Transverse colon (tissue), 4 donors: ENCODE results near the gene ZIC4. TPM values are rescaled to one million over a fixed set of nuclear protein-coding genes. Genes with fewer than 3 reads are reported as not detected.
A peak's percentile ranks its signal among the peaks of the same experiment; 100 is the strongest.

ENCODE experiments used
- DNase-seq: peaks from one replicate; pipeline ENCODE4 v3.0.0-alpha.2; 2019
- H3K27ac ChIP-seq, 4 donors: fragments of 200-600 bp; sonication (generic); 2 replicates each; pipeline ENCODE4 v1.5.1; 2016 to 2018; ENCODE audit warnings: inconsistent platforms in 4 of 4
- H3K27me3 ChIP-seq: fragments of 200-600 bp; sonication (generic); 2 replicates; pipeline ENCODE4 v1.5.1; 2017; ENCODE audit warnings: inconsistent platforms
- H3K36me3 ChIP-seq, 4 donors: fragments of 200-600 bp; sonication (generic); 2 replicates each; pipeline ENCODE4 v1.5.1; 2017 to 2019; ENCODE audit warnings: inconsistent platforms in 4 of 4
- H3K4me1 ChIP-seq, 4 donors: fragments of 200-600 bp; sonication (generic); 2 replicates each; pipeline ENCODE4 v1.5.1; 2017 to 2020; ENCODE audit warnings: inconsistent platforms in 4 of 4
- H3K4me3 ChIP-seq, 4 donors: fragments of 200-600 bp; sonication (generic); 1 replicate in 1 of 4; 2 replicates in 3 of 4; pipeline versions ENCODE4 v1.5.1 to v1.6.1; 2017 to 2019; ENCODE audit warnings: inconsistent platforms in 4 of 4
- H3K9me3 ChIP-seq, 2 donors: fragments of 200-600 bp; sonication (generic); 2 replicates each; pipeline ENCODE4 v1.5.1; 2017 to 2019; ENCODE audit warnings: inconsistent platforms in 2 of 2
- CTCF ChIP-seq, 5 experiments: fragments of 200-600 bp in 3 of 5; fragments of 450-650 bp in 2 of 5; sonication (generic) in 3 of 5; IDR thresholded peaks; 1 replicate in 2 of 5; 2 replicates in 3 of 5; pipeline ENCODE4 v1.5.1; 2016 to 2017; ENCODE audit warnings: antibody characterized with exemption in 5 of 5, inconsistent platforms in 3 of 5, mild to moderate bottlenecking in 2 of 5, moderate library complexity in 1 of 5
- EP300 ChIP-seq: sonication (generic); formaldehyde crosslinking; IDR thresholded peaks from one replicate; pipeline ENCODE4 v1.6.1; 2017; ENCODE audit warnings: antibody characterized with exemption, low read depth
- POLR2A ChIP-seq: fragments of 450-650 bp; IDR thresholded peaks from one replicate; pipeline ENCODE4 v1.6.1; 2016; ENCODE audit warnings: antibody characterized with exemption, mild to moderate bottlenecking, moderate library complexity
- POLR2AphosphoS5 ChIP-seq, 3 donors: sonication (generic); formaldehyde crosslinking; IDR thresholded peaks; one replicate each; pipeline ENCODE4 v1.6.1; 2016; ENCODE audit warnings: antibody characterized with exemption in 3 of 3
- WGBS, 2 donors: methylation state at CpG; one replicate each; pipeline ENCODE4 v1.1.5; 2018; ENCODE audit warnings: low coverage in 1 of 2; 5-methylcytosine and 5-hydroxymethylcytosine counted together
- in situ Hi-C, 4 donors: fragments of 200-750 bp; cut with MboI; loops; one replicate each; pipeline versions ENCODE4 v1.15.0 to v1.15.1; 2017; ENCODE audit warnings: low sequenced_read_pairs in 3 of 4, low pct_ligation_motif_present in 1 of 4, low pct_unique_long_range_greater_than_20kb in 1 of 4
- intact Hi-C: fragments of 100-400 bp; cut with DNase I; formaldehyde crosslinking; loops from one replicate; pipeline ENCODE4 v1.15.1; 2023; ENCODE audit warnings: low total_unique reads
- total RNA-seq, 4 donors: library from RNA; depleted of rRNA; stranded (reverse); fragments of >200 nt; gene quantifications; one replicate each; pipeline ENCODE4 v1.1.0, GENCODE V29; 2016

ZIC4 gene
- total RNA-seq, 4 donors from 2014 or later: not detected

- peaks cover 0 to 27% (median 19%) of the 10 kb centered on the region in 4 donors for H3K4me1 ChIP-seq
- WGBS, 2 donors: 16 to 38% methylated on average over 8 to 17 of the region's 17 CpGs
Observed at GRCh38 chr3:147396712-147397046, 9.7 kb downstream of the ZIC4 start.

GRCh38 chr3:147395899-147396711 is 10.2 kb downstream of the ZIC4 start:
- in situ Hi-C loops: no loop called here
- TF ChIP-seq EP300: no peak
- no peak for TF ChIP-seq POLR2A
- no peak for TF ChIP-seq CTCF (IDR thresholded peaks at IDR 0.05)
- TF ChIP-seq POLR2AphosphoS5 (IDR thresholded peaks at IDR 0.05): no peak
- no peak for DNase-seq
- H3K4me3 ChIP-seq: no peak overlapping the region
- no peaks in the 10 kb centered on the region for H3K36me3 ChIP-seq
- intact Hi-C loops: no loop called here
- peaks cover 100% of the 10 kb centered on the region for H3K27me3 ChIP-seq
- WGBS, 2 donors: 29% methylated on average over 58 of the region's 65 CpGs; no CpG with 5 or more reads in 1 of the 2 donors
- H3K27ac ChIP-seq: no peak overlapping the region
- no peaks in the 10 kb centered on the region for H3K9me3 ChIP-seq
- peaks cover 0 to 27% (median 19%) of the 10 kb centered on the region in 4 donors for H3K4me1 ChIP-seq

More at GRCh38 chr3:147396712-147397046, 9.7 kb downstream of the ZIC4 start:
- Histone ChIP-seq H3K36me3 (no peaks in the 10 kb centered on the region), H3K27me3 (peaks cover 100% of the 10 kb centered on the region), H3K27ac (no peak overlapping the region), H3K9me3 (no peaks in the 10 kb centered on the region), H3K4me3 (no peak overlapping the region)
- in situ Hi-C loops (no loop called here), intact Hi-C loops (no loop called here)
- DNase-seq: no peak
- no peak for TF ChIP-seq POLR2A
- TF ChIP-seq POLR2AphosphoS5 (IDR thresholded peaks at IDR 0.05): no peak
- TF ChIP-seq EP300: no peak
- no peak for TF ChIP-seq CTCF (IDR thresholded peaks at IDR 0.05)

- in situ Hi-C loops: no loop called here
- intact Hi-C loops: no loop called here
- DNase-seq: no peak
- TF ChIP-seq POLR2AphosphoS5 (IDR thresholded peaks at IDR 0.05) (no peak), EP300 (no peak), CTCF (IDR thresholded peaks at IDR 0.05) (no peak), POLR2A (no peak)
- peaks cover 100% of the 10 kb centered on the region for H3K27me3 ChIP-seq
- H3K36me3 ChIP-seq: no peaks in the 10 kb centered on the region
- H3K4me3 ChIP-seq: no peak overlapping the region
- peaks cover 0 to 27% (median 19%) of the 10 kb centered on the region in 4 donors for H3K4me1 ChIP-seq
- 12 to 36% methylated on average over 2 to 5 of the region's 5 CpGs for WGBS, 2 donors
- no peak overlapping the region for H3K27ac ChIP-seq
- H3K9me3 ChIP-seq: no peaks in the 10 kb centered on the region
Observed at GRCh38 chr3:147394884-147395225, 11.5 kb downstream of the ZIC4 start.

- no peak overlapping the region for H3K27ac ChIP-seq
- H3K4me1 ChIP-seq: peaks cover 0 to 27% (median 19%) of the 10 kb centered on the region in 4 donors
- 16 to 23% methylated on average over 14 to 31 of the region's 31 CpGs for WGBS, 2 donors
- peak overlapping the region in 1 of 4 donors; percentile 20 for H3K4me3 ChIP-seq
- no peaks in the 10 kb centered on the region for H3K9me3 ChIP-seq
- no peak for DNase-seq
- in situ Hi-C loops (no loop called here), intact Hi-C loops (no loop called here)
- peaks cover 100% of the 10 kb centered on the region for H3K27me3 ChIP-seq
- no peaks in the 10 kb centered on the region for H3K36me3 ChIP-seq
- TF ChIP-seq CTCF (IDR thresholded peaks at IDR 0.05): no peak
- no peak for TF ChIP-seq POLR2AphosphoS5 (IDR thresholded peaks at IDR 0.05)
- no peak for TF ChIP-seq EP300
- TF ChIP-seq POLR2A: no peak
Observed at GRCh38 chr3:147393943-147394883, 12.1 kb downstream of the ZIC4 start.
